Left colon (tissue), 2 donors: ENCODE results near the gene KPNB1. TPM values are rescaled to one million over a fixed set of nuclear protein-coding genes. Genes with fewer than 3 reads are reported as not detected.

Source experiments
- ATAC-seq: fragments of 200-7000 bp; cut with Tn5 transposase; one replicate; pipeline ENCODE4 v1.9.1; 2020; ENCODE audit warnings: mild to moderate bottlenecking, moderate library complexity
- DNase-seq, 2 donors: peaks; one replicate each; pipeline ENCODE4 v3.0.0-alpha.2; 2020
- intact Hi-C, 2 donors: fragments of 100-400 bp; cut with DNase I in 1 of 2; cut with micrococcal nuclease in 1 of 2; formaldehyde crosslinking; loops; one replicate each; pipeline versions ENCODE4 v1.11.2 to v1.14.0; 2022; cut with DNase I, micrococcal nuclease
- total RNA-seq, 2 donors: library from RNA; stranded (reverse); fragmentation: NEBNext Ultra II Directional; extraction: Animal tissue kit (Norgen Biotek cat#: 25700); gene quantifications; one replicate each; pipeline ENCODE4 v1.2.1, GENCODE V29; 2021
- donor health status: DM: no; HTN: no; CAD: no.
- donor health status: DM: yes; HTN: yes; CAD: no.

The KPNB1 gene
- total RNA-seq, 2 donors from 2014 or later = 176 to 228 TPM

- intact Hi-C loops = no loop called here
- DNase-seq (no peak), ATAC-seq (no peak)
Observed at GRCh38 chr17:47718634-47719405, 69.1 kb downstream of the KPNB1 start.

GRCh38 chr17:47719411-47720152 lies 69.9 kb downstream of the KPNB1 start:
- intact Hi-C loops = no loop called here
- no peak for ATAC-seq
- no peak for DNase-seq

GRCh38 chr17:47720196-47720595 lies 70.5 kb downstream of the KPNB1 start:
- ATAC-seq = no peak
- intact Hi-C loops = no loop called here
- DNase-seq = no peak

- DNase-seq (no peak), ATAC-seq (no peak)
- intact Hi-C loops = no loop called here
Observed at GRCh38 chr17:47720754-47721533, 71.2 kb downstream of the KPNB1 start.

- DNase-seq (no peak), ATAC-seq (no peak)
- intact Hi-C loops = no loop called here
Observed at GRCh38 chr17:47721725-47722124, 72.0 kb downstream of the KPNB1 start.

GRCh38 chr17:47724705-47725104 lies 75.0 kb downstream of the KPNB1 start:
- intact Hi-C loops = no loop called here
- ATAC-seq (no peak), DNase-seq (no peak)

- ATAC-seq (no peak), DNase-seq (no peak)
- intact Hi-C loops = no loop called here
Observed at GRCh38 chr17:47725446-47726111, 75.9 kb downstream of the KPNB1 start.

GRCh38 chr17:47726796-47727703 lies 77.3 kb downstream of the KPNB1 start:
- DNase-seq (no peak), ATAC-seq (no peak)
- intact Hi-C loops = no loop called here

GRCh38 chr17:47727704-47728036 lies 78.0 kb downstream of the KPNB1 start:
- no peak for ATAC-seq
- intact Hi-C loops = no loop called here
- no peak for DNase-seq

GRCh38 chr17:47728214-47728877 lies 78.6 kb downstream of the KPNB1 start:
- DNase-seq (no peak), ATAC-seq (no peak)
- intact Hi-C loops = no loop called here

GRCh38 chr17:47729476-47729875 lies 79.8 kb downstream of the KPNB1 start:
- intact Hi-C loops = no loop called here
- ATAC-seq (no peak), DNase-seq (no peak)

- DNase-seq (no peak), ATAC-seq (no peak)
- intact Hi-C loops = no loop called here
Observed at GRCh38 chr17:47730681-47731080, 81.0 kb downstream of the KPNB1 start.

- intact Hi-C loops = no loop called here
- DNase-seq (no peak), ATAC-seq (no peak)
Observed at GRCh38 chr17:47731396-47731795, 81.7 kb downstream of the KPNB1 start.

- no peak for ATAC-seq
- no peak for DNase-seq
- intact Hi-C loops = no loop called here
Observed at GRCh38 chr17:47732399-47733046, 82.8 kb downstream of the KPNB1 start.

GRCh38 chr17:47733047-47733673 lies 83.4 kb downstream of the KPNB1 start, which contains the start of gene TBX21:
Gene TBX21 (plus strand): TSS chr17:47733236. CDS start chr17:47733455, 219 bp downstream.
- ATAC-seq = peak; percentile 80
- peak; percentile 64 to 85 for DNase-seq
- intact Hi-C loops = no loop called here

GRCh38 chr17:47733674-47734410 lies 84.1 kb downstream of the KPNB1 start:
- intact Hi-C loops = no loop called here
- peak; percentile 26 for ATAC-seq
- DNase-seq = no peak
